Measurements from ENCODE around the gene AFDN.

The AFDN gene

DNA sequence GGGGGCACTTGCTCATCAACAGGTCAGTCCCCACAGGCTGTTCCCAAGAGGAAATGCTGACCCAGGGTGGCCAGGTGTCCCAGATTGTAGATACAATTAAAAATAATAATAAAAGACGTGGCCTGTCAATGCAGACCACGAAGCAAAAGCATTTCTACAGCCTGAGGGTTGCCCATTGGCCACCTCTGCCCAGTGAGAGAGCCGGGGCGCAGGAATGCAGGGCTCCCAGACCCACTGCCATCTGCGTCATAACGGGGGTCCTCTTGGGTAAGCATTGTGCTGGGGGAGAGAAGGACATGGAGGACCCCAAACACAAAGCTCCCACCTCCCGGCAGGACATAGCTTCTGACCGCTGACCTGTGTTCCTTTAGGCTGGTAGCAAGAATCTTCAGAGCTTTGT lies 22.9 kb upstream of the AFDN start:
- TF ChIP-seq, protein P1, sequence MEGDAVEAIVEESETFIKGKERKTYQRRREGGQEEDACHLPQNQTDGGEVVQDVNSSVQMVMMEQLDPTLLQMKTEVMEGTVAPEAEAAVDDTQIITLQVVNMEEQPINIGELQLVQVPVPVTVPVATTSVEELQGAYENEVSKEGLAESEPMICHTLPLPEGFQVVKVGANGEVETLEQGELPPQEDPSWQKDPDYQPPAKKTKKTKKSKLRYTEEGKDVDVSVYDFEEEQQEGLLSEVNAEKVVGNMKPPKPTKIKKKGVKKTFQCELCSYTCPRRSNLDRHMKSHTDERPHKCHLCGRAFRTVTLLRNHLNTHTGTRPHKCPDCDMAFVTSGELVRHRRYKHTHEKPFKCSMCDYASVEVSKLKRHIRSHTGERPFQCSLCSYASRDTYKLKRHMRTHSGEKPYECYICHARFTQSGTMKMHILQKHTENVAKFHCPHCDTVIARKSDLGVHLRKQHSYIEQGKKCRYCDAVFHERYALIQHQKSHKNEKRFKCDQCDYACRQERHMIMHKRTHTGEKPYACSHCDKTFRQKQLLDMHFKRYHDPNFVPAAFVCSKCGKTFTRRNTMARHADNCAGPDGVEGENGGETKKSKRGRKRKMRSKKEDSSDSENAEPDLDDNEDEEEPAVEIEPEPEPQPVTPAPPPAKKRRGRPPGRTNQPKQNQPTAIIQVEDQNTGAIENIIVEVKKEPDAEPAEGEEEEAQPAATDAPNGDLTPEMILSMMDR (IDR thresholded peaks at IDR 0.05; ENCODE audit: low read depth, low read length), result no peak
- TF ChIP-seq POLR2A (IDR thresholded peaks at IDR 0.05; ENCODE audit: extremely low read depth, insufficient read length), result no peak
- TF ChIP-seq, protein P2, sequence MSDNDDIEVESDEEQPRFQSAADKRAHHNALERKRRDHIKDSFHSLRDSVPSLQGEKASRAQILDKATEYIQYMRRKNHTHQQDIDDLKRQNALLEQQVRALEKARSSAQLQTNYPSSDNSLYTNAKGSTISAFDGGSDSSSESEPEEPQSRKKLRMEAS (IDR thresholded peaks at IDR 0.05; ENCODE audit: low read depth, low read length), result no peak
- no peak for TF ChIP-seq MYC (IDR thresholded peaks at IDR 0.05; ENCODE audit: low read depth, low read length)
- DNase-seq (ENCODE audit: low read depth), result no peak
- no peak overlapping the region for H3K4me3 ChIP-seq (ENCODE audit: low read depth, low read length)

DNA sequence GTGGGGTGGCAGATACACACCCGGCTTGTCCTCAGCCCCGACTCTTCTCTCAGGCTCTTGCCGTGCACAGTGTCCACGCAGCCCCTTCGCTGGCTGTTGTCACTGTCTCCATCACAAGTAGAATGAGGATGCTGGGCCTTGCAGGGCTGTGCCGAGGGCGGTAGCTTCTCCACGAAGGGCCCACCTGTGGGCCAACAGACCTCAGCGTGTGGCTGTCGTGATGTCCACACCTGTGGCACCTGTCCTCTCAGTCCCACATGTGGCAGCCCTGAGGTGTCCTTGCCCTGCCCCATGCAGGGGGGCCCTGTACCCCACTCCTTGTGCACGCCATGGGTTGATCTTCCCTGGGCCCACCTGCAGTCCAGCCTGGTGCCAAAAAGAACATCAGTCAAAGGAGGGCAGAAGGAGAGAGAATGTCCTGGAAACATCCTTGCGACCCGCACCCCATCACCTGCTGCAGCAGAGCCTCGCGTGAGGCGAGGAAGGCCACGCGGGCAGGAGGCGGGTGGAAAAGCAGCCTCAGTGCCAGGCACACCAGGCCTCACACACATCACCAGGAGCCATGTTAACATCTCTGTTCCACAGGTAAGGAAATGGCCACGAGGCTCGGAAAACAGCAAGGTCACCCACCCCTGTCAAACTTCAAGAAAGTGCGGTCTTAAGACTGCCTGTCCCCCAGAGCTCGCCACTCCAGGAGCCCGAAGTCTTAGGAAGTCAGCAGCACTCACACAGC lies 22.3 kb upstream of the AFDN start:
- no peak overlapping the region for H3K4me3 ChIP-seq (ENCODE audit: low read depth, low read length)
- DNase-seq (ENCODE audit: low read depth), result no peak
- TF ChIP-seq MYC (IDR thresholded peaks at IDR 0.05; ENCODE audit: low read depth, low read length) (no peak), POLR2A (IDR thresholded peaks at IDR 0.05; ENCODE audit: extremely low read depth, insufficient read length) (no peak)
- TF ChIP-seq, protein P1 (IDR thresholded peaks at IDR 0.05; ENCODE audit: low read depth, low read length), result no peak
- TF ChIP-seq, protein P2 (IDR thresholded peaks at IDR 0.05; ENCODE audit: low read depth, low read length), result no peak

DNA sequence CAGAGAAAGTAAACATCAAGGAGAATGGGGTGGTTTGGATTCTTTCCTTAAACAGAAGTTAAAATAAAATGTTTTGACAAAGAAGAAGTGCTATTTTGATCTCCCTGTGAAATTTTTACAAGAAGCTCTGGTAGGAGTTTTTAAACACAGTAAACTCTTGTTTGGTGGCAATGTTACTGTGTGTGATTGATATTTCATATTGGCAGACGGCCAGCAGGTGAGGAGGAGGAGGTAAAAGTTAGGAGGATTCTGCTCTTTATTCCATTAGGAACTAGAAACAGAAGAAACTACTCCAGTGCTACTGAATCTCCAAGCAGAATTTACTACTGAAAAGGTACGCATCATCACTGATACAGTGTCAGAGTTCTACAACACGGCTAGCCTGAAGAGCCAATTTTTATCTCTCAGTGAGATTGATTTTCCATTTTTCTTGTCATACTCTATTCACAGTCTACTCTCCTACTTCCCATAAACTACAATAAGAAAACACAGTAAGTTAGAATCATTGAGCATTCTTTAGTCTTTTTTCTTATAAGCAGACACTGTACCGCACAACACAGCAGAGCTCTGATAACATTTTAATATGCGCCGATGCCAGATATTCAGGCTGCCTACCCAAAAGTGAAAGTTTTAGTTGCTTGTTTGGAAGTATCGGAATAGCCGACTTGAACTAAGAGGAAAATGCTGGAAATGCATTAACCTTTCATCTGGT lies 21.2 kb upstream of the AFDN start:
- DNase-seq (ENCODE audit: low read depth), result no peak
- H3K4me3 ChIP-seq (ENCODE audit: low read depth, low read length), result no peak overlapping the region
- TF ChIP-seq MYC (IDR thresholded peaks at IDR 0.05; ENCODE audit: low read depth, low read length) (no peak), POLR2A (IDR thresholded peaks at IDR 0.05; ENCODE audit: extremely low read depth, insufficient read length) (no peak)
- TF ChIP-seq, protein P1 (IDR thresholded peaks at IDR 0.05; ENCODE audit: low read depth, low read length), result no peak
- TF ChIP-seq, protein P2 (IDR thresholded peaks at IDR 0.05; ENCODE audit: low read depth, low read length), result no peak

DNA sequence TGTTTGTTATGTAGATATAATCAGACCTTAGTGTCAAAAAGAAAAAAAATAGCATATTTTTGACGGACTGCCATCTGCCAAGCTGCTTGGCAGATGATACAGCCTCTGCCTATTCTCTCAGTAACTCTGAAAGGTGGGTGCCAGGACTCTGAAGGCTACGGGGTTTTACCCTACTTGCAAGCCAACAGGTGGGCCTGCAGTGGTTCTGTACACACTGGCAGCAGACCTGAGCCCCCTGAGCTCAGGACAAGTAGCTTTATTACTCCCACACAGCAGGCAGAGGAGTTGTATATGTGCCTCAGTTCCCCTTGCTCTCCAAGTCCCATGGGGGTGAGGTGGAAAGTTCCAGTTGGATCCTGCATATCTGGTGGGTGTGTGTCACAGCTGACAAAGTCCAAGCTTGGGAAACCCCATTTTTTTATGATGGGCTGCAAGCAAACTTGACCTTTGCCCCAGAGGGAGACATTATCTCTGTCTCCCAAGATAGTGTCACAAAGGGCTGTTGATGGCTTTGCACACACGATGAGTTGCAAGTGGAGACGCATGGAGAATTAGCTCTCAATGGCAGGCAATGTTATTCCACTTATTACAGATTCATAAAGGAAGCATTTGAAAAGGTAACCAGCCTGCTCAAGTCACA lies 20.5 kb upstream of the AFDN start:
- no peak overlapping the region for H3K4me3 ChIP-seq (ENCODE audit: low read depth, low read length)
- TF ChIP-seq, protein P2 (IDR thresholded peaks at IDR 0.05; ENCODE audit: low read depth, low read length), result no peak
- TF ChIP-seq, protein P1 (IDR thresholded peaks at IDR 0.05; ENCODE audit: low read depth, low read length), result no peak
- TF ChIP-seq MYC (IDR thresholded peaks at IDR 0.05; ENCODE audit: low read depth, low read length), result no peak
- TF ChIP-seq POLR2A (IDR thresholded peaks at IDR 0.05; ENCODE audit: extremely low read depth, insufficient read length), result no peak
- no peak for DNase-seq (ENCODE audit: low read depth)

DNA sequence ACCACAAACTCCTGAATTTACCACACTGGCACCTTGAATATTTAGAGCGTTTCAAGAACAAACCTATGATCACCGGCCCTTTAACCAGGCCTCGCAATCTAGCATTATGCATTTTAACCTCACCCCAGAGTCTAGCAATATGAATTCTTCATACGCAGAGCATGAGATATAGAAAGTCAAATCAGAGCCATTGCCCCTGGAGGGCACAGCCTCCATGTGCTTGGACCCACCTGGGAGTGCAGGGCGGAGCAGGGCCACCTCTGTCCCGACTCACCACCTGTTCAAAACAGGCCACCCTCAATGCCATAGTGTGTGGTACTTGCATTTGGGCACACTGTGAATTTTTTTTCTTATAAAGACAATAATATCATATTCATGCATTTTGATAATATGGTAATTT lies 19.5 kb upstream of the AFDN start:
- H3K4me3 ChIP-seq (ENCODE audit: low read depth, low read length), result no peak overlapping the region
- DNase-seq (ENCODE audit: low read depth), result no peak
- TF ChIP-seq MYC (IDR thresholded peaks at IDR 0.05; ENCODE audit: low read depth, low read length) (no peak), POLR2A (IDR thresholded peaks at IDR 0.05; ENCODE audit: extremely low read depth, insufficient read length) (no peak)
- TF ChIP-seq, protein P1 (IDR thresholded peaks at IDR 0.05; ENCODE audit: low read depth, low read length), result no peak
- TF ChIP-seq, protein P2 (IDR thresholded peaks at IDR 0.05; ENCODE audit: low read depth, low read length), result no peak
